Ovary (tissue), 3 donors: Measurements from ENCODE around the gene DNAH8.

Experiments used
- CTCF ChIP-seq, 3 donors: fragments of 450-650 bp in 2 of 3; fragments of 200-600 bp in 1 of 3; IDR thresholded peaks; one replicate each; pipeline versions ENCODE4 v1.5.1 to v1.8.0; 2016 to 2022; ENCODE audit warnings: antibody characterized with exemption in 3 of 3, mild to moderate bottlenecking in 1 of 3
- EP300 ChIP-seq: sonication (generic); formaldehyde crosslinking; IDR thresholded peaks from one replicate; pipeline ENCODE4 v1.6.1; 2017; ENCODE audit warnings: antibody characterized with exemption
- POLR2A ChIP-seq: fragments of 450-650 bp; IDR thresholded peaks from one replicate; pipeline ENCODE4 v1.6.1; 2017; ENCODE audit warnings: antibody characterized with exemption, mild to moderate bottlenecking, moderate library complexity
- donor health status: DM: no; HTN: no; CAD: no.

GRCh38 chr6:39037707-39038106 lies 322.6 kb downstream of the DNAH8 start:
- TF ChIP-seq POLR2A (no peak), CTCF (IDR thresholded peaks at IDR 0.05) (no peak), EP300 (no peak)
